Renal cortex interstitium (tissue), 11 donors: ENCODE results near the gene DNTT. TPM values are rescaled to one million over a fixed set of nuclear protein-coding genes. Genes with fewer than 3 reads are reported as not detected.
"Not testable (repeated sequence)": the region's sequence is repeated elsewhere in the genome, so short reads cannot be mapped to it uniquely, and the experiment has no call there.

Experiments
- DNase-seq, 11 donors: peaks; one replicate each; pipeline ENCODE4 v3.0.0-alpha.2; 2013; ENCODE audit warnings: low read depth in 9 of 11, low spot score in 4 of 11; ENCODE audit errors: extremely low read depth in 1 of 11
- polyA plus RNA-seq, 3 donors: library from polyadenylated mRNA; unstranded; fragments of 120-200 nt; gene quantifications; one replicate each; pipeline ENCODE4 v1.2.1, GENCODE V29; 2013; ENCODE audit not compliant: insufficient read length in 3 of 3

Gene DNTT
- polyA plus RNA-seq, 3 donors, result 0.09 to 0.22 (median 0.20) TPM

GRCh38 chr10:96298362-96298761, 5.9 kb upstream of the DNTT start:
- DNase-seq, result no peak

- DNase-seq, result no peak
Observed at GRCh38 chr10:96299383-96299782, 4.9 kb upstream of the DNTT start.

DNA sequence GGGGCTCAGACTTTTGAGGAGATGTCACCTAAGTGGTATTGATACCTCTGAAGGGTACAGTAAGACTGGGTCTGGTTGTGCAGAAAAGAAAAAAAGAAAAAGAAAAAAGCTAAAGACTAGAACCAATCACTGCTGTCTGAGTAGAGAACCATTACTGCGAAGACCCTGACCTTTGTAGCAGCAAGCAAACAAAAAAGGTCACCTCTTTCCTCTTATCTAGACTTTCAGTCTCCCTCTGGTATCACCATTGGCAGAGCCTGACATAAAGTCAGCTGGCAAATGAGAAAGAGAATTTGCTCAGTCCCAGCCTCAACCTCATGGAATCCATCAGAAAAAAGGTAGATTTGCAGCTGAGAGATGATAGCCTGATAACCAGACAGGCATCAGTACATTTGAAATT, 2.6 kb upstream of the DNTT start:
- DNase-seq, result no peak

DNA sequence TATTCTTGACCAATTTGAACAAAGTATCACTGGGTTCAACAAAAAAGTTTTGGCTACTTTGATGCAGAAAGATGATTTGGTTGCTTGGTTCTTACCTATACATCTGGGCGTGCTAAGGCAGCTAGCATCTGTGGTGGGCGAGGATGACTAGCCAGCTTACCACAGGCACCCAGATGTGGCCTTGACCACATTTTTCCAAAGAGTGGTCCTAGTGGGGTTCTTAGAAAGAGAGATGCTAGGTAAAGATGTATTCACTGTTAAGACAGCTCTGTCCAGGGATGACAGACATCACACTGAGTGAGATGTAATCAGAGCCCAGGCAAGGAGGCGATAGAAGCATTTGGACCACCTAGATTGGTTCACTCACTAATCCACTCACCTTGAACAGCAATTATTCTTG, 785 bp downstream of the DNTT start:
- no peak for DNase-seq

DNA sequence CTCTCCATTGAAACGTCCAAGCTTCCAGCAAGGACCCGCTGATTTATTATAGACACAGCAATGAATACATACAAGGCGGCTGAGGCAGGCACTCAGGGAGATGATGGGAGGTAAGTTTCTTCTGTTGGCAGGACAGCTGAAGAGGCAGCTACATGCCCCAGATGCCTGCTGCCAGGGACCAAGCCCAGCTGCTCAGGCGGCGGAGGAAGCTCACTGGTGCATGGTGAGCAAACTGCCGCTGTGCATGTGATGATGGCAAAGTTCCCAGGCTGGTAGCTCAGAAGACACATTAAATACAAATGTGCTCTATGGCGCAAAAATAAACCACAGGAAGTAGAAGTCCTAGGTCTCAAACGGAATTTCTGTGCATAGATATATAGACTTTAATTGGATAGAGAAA, 2.3 kb downstream of the DNTT start:
- DNase-seq, result peak in 1 of 11 donors; percentile 32

GRCh38 chr10:96308854-96309253, 4.6 kb downstream of the DNTT start:
- not testable (repeated sequence) for DNase-seq

GRCh38 chr10:96309628-96310320, 5.5 kb downstream of the DNTT start:
- DNase-seq, result no peak

DNA sequence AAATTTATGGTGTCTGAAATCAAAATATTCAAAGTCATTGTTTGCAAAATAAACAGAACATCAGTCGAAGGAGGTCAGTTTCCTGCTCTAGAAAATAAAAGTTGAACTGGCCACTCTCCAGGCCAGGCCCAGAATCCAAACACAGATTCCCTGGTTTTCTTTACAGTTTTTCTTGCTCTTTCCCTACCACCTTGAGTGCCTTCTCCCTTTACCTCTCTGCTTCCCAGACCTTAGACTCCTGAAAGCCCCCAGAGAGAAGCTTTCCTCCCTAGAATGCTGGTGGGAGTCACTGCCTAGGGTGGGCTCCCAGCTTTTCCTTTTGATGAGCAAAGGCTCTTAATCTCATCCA, 6.1 kb downstream of the DNTT start:
- peak in 1 of 11 donors; percentile 38 for DNase-seq

DNA sequence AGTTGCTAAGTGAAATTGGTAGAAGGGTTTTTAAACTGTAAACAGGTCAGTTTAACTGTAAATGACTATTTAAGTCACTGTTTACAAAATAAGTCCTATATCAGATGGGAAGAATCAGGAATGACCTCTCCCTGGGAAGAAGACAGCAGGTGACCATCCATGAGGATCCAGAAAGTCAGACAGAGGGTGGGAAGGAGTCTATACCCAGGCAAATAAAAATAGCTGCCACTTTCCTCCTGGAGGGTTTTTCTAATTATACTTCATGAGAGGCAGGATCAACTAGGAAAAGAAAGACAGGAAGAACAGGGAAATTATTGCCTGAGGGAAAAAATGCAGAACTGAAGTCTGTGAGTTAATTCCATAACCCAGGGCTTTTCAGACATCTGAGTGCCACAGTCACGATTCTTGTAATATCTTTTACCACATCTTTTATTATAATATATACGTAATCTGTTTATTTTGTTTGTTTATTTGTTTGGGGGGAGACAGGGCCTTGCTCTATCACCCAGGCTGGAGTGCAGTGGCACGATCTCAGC, 7.0 kb downstream of the DNTT start:
- no peak for DNase-seq

DNA sequence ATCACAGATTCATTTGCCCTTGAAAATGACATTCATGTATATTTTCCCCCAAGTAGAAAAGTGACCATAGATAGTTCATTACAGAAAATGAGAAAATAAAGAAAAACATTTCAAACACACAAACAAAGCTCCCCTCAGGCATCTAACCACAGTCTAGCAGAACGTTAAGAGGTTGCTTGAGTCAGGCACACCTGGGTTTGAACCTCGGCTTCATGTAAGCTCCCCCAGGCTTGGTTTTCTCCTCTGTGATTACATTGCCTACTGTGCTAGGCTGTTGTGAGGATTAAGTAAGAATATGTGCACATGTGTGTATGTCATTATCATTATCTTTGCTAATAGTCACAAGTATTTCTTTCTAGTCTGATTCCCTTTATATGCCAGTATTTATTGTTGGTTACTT, 9.1 kb downstream of the DNTT start:
- no peak for DNase-seq

- DNase-seq, result no peak
Observed at GRCh38 chr10:96317067-96317833, 13.0 kb downstream of the DNTT start.

DNA sequence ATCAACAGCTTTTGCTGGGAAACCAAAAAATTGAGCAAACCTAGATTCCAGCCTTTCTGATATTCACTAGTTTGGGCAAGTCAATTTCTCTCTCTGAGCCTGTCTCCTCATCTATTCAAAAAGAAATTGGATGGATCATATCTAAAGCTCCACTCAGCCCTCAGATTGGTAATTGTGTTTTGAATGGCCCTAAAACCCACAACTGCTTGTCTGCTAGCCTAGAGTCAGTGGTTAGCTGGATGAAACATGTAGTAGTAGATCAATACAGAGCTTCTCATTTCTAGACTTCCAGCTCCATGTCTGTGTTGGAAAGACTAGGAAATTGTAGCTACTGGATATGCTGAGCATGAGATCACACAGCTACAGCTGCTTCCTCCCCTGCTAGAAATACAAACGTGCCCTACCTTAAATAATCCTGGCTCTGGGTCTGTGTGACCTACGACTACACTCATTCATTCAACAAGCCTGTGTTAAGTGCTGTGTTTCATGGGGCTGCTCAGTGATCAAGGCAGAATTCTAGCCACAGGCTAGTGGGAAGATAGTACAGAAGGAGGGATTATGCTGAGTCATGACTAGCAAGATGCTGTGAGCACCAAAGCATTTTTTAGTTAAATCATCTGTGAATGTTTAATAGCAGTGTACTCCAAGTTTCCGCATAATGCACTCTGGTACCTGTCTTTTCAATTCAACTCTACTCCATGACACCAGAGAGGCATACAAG, 15.7 kb downstream of the DNTT start:
- no peak for DNase-seq

DNA sequence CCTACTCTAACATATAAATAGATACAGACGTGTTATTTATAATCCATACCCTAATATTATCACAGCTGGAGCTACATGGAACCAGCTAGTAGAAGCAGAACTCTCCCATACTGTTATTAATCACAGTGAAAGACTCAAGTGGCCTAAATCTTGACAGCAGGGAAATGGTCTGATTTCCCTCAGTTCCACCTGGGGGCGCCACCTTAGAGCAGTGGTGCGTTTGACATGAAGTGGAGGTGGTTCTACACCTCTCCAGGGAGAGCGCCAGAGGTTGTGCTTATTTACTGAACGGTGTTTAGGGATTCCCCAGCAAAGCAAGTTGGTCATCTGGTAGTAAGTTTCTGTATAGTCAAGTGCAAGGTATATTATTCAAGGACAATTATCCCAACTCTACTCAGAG, 17.6 kb downstream of the DNTT start:
- DNase-seq, result no peak

GRCh38 chr10:96322275-96322674, 18.0 kb downstream of the DNTT start:
- no peak for DNase-seq

DNA sequence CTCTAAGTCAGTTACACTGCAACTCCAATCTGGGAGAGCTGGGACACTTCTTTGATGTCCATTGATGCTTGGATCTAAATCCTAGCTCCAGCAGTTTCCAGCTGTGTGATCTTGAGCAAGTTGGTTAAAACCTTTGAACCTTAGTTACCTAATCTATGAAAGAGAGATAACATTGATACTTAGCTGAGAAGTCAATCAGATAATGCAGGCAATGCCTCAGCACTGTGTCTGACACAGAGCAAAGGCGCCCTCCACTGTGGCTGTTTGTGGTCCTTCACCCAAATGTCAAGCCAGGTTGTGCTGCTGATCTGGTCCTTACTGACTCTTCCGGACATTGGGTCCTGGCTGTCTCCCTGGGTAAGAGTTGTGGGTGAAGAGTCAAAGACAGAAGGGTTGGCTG, 20.2 kb downstream of the DNTT start:
- DNase-seq, result no peak

- DNase-seq, result no peak
Observed at GRCh38 chr10:96325719-96326373, 21.6 kb downstream of the DNTT start.

GRCh38 chr10:96327462-96327861, 23.2 kb downstream of the DNTT start:
- no peak for DNase-seq

DNA sequence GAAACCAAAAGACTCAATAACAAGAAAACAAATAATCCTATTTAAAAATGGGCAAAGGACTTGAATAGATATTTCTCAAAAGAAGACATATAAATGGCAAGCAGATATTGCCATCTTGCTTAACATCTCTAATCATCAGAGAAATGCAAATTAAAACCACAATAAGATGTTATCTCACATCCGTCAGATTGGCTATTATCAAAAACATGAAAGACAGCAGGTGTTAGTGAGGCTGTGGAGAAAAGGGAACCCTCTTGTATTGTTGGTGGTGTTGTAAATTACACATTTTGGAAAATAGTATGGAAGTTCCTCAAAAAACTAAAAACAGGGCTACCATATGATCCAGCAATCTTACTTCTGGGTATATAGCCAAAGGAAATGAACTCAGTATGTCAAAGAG, 28.9 kb downstream of the DNTT start:
- DNase-seq, result no peak
